Testis (tissue), 3 donors: ENCODE measurements around the gene HAUS2. TPM values are rescaled to one million over a fixed set of nuclear protein-coding genes. Genes with fewer than 3 reads are reported as not detected.
"Not testable (repeated sequence)": the region's sequence is repeated elsewhere in the genome, so short reads cannot be mapped to it uniquely, and the experiment has no call there.

Experiments
- DNase-seq: peaks from one replicate; pipeline ENCODE4 v3.0.0-alpha.2; 2019
- H3K27ac ChIP-seq, 2 donors: fragments of 200-600 bp; sonication (generic); one replicate each; pipeline ENCODE4 v1.5.1; 2019
- H3K27me3 ChIP-seq: fragments of 200-600 bp; sonication (generic); one replicate; pipeline ENCODE4 v1.5.1; 2019
- H3K36me3 ChIP-seq: fragments of 200-600 bp; sonication (generic); one replicate; pipeline ENCODE4 v1.5.1; 2017; ENCODE audit warnings: low read depth; ENCODE audit errors: missing control alignments
- H3K4me1 ChIP-seq: fragments of 200-600 bp; sonication (generic); one replicate; pipeline ENCODE4 v1.5.1; 2019
- H3K4me3 ChIP-seq, 2 donors: fragments of 200-600 bp; sonication (generic); one replicate each; pipeline ENCODE4 v1.5.1; 2017 to 2019
- H3K9me3 ChIP-seq: fragments of 200-600 bp; sonication (generic); one replicate; pipeline ENCODE4 v1.5.1; 2017
- POLR2A ChIP-seq: fragments of 450-650 bp; IDR thresholded peaks from one replicate; pipeline ENCODE4 v1.6.1; 2017; ENCODE audit warnings: antibody characterized with exemption, mild to moderate bottlenecking, moderate library complexity
- WGBS, 2 donors: methylation state at CpG; one replicate each; pipeline ENCODE4 v1.1.5; 2018; 5-methylcytosine and 5-hydroxymethylcytosine counted together
- intact Hi-C: fragments of 100-400 bp; cut with DNase I; formaldehyde crosslinking; loops from one replicate; pipeline ENCODE4 v1.15.1; 2023; ENCODE audit warnings: low total_unique reads
- polyA plus RNA-seq: library from polyadenylated mRNA; stranded (reverse); fragments of 350-450 nt; fragmentation: Illumina TruSeq; extraction: RNeasy Lipid Tissue Mini Kit (QIAGEN cat#74804); gene quantifications from one replicate; pipeline ENCODE4 v1.2.3, GENCODE V29; 2014; ENCODE audit warnings: low read depth, low replicate concordance; ENCODE audit not compliant: insufficient read depth
- total RNA-seq, 2 donors: library from RNA; depleted of rRNA; stranded (reverse); fragments of >200 nt; gene quantifications; one replicate each; pipeline ENCODE4 v1.2.3, GENCODE V29; 2016
- TF ChIP-seq, protein P1 (sequence below), 3 experiments: fragments of 450-650 bp in 2 of 3; fragments of 200-600 bp in 1 of 3; sonication (generic) in 1 of 3; IDR thresholded peaks; one replicate each; pipeline ENCODE4 v1.5.1; 2016 to 2019; ENCODE audit warnings: antibody characterized with exemption in 3 of 3, mild to moderate bottlenecking in 2 of 3, moderate library complexity in 1 of 3

The HAUS2 gene
- total and polyA plus RNA-seq, 3 donors from 2014 or later: 21.5 to 33.5 (median 24.4) TPM

DNA sequence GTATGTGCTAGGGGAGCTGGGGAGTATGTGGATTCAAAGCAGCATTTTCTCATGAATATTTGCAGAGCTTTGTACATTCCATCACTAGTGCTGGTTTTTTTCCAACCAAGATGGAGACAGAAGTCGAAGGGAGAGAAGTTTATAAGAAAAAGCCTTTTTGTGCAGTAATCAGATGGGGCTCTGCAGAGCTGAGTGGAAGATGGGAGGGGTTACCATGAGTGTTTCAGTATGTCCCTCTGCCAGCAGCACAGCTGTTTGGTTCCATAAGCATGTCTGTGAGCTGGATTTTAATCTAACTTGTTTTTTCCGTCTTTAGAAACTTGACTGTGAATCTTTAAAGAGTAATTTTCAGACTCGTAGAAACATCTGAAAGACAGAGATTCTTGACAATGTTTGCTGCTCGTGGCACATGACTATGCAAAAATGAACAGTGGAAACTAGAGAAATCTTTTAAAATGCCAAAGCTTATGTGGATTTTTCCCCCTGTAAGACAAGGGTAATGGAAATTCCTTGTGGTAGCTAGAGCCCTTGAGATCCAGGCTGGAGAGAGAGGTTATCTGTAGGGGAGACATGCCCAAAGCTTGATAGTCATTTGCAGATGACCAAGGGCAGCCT lies 47.1 kb downstream of the HAUS2 start:
- H3K4me1 ChIP-seq: peaks cover 50% of the 10 kb centered on the region
- 33 to 34% methylated on average over 4 of the region's 4 CpGs for WGBS, 2 donors

DNA sequence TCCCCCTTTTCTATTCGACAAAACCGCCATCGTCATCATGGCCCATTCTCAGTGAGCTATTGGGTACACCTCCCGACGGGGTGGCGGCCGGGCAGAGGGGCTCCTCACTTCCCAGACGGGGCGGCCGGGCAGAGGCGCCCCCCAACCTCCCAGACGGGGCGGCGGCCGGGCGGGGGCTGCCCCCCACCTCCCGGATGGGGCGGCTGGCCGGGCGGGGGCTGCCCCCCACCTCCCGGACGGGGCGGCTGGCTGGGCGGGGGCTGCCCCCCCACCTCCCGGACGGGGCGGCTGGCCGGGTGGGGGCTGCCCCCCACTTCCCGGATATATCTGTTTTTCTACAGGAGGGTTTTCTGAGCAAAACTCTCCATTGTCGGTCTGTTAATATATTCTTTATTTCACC lies 52.7 kb downstream of the HAUS2 start:
- WGBS, 2 donors: 91 to 95% methylated on average over 23 to 24 of the region's 30 CpGs

More for the DNA sequence above, 47.1 kb downstream of the HAUS2 start:
- H3K27ac ChIP-seq: peak overlapping the region; percentile 65 to 88
- no peak for TF ChIP-seq POLR2A
- TF ChIP-seq, protein P1, sequence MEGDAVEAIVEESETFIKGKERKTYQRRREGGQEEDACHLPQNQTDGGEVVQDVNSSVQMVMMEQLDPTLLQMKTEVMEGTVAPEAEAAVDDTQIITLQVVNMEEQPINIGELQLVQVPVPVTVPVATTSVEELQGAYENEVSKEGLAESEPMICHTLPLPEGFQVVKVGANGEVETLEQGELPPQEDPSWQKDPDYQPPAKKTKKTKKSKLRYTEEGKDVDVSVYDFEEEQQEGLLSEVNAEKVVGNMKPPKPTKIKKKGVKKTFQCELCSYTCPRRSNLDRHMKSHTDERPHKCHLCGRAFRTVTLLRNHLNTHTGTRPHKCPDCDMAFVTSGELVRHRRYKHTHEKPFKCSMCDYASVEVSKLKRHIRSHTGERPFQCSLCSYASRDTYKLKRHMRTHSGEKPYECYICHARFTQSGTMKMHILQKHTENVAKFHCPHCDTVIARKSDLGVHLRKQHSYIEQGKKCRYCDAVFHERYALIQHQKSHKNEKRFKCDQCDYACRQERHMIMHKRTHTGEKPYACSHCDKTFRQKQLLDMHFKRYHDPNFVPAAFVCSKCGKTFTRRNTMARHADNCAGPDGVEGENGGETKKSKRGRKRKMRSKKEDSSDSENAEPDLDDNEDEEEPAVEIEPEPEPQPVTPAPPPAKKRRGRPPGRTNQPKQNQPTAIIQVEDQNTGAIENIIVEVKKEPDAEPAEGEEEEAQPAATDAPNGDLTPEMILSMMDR (IDR thresholded peaks at IDR 0.05): no peak
- intact Hi-C loops: no loop called here
- no peaks in the 10 kb centered on the region for H3K9me3 ChIP-seq
- H3K27me3 ChIP-seq: no peaks in the 10 kb centered on the region
- no peaks in the 10 kb centered on the region for H3K36me3 ChIP-seq
- peak; percentile 54 for DNase-seq
- H3K4me3 ChIP-seq: no peak overlapping the region

DNA sequence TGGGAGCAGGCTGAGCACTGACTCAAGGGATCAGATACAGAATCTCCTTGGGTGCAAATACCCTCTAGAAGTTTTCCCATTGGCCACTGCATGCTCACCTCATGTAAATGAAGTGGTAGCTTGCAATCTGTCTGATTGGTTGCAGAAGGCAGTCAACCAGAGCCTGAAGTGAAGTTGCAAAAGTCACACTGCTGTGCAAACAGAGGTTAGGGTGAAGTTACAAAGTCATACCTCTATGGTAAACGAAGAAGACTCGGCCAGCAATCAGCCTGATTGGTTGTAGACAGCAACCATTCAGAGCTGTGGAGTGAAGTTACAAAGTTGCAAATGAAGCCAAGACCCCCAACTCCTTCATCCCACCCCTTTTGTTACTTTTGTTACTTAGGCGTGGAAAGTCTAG lies 53.9 kb downstream of the HAUS2 start:
- DNase-seq: peak; percentile 71
- H3K27ac ChIP-seq: no peak overlapping the region
- no peaks in the 10 kb centered on the region for H3K27me3 ChIP-seq
- 47 to 49% methylated on average over 3 of the region's 3 CpGs for WGBS, 2 donors
- H3K36me3 ChIP-seq: no peaks in the 10 kb centered on the region
- no peak for TF ChIP-seq POLR2A
- TF ChIP-seq, protein P1 (IDR thresholded peaks at IDR 0.05): no peak
- peaks cover 23% of the 10 kb centered on the region for H3K4me1 ChIP-seq
- H3K9me3 ChIP-seq: no peaks in the 10 kb centered on the region
- intact Hi-C loops: no loop called here
- no peak overlapping the region for H3K4me3 ChIP-seq

More for the DNA sequence above, 52.7 kb downstream of the HAUS2 start:
- H3K9me3 ChIP-seq, H3K36me3 ChIP-seq, H3K27ac ChIP-seq, DNase-seq, H3K4me3 ChIP-seq, intact Hi-C loops, H3K27me3 ChIP-seq: not testable (repeated sequence)
- peaks cover 32% of the 10 kb centered on the region for H3K4me1 ChIP-seq

DNA sequence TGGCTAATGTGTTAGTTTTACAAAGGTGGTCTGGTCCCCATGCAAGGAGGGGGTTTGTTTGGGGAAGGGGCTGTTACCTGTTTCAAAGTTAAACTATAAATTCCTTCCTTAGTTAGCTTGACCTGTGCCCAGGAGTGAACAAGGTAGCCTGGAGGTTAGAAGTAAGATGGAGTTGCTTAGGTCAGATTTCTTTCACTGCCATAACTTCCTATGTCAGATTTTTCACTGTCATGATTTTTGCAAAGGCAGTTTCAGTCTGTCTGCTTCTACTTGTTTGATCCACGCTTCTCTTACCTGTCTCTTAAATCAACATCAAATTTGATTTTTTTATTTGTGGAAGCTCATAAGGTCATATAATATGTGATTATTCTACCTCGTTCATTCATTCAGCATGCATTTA lies 55.3 kb downstream of the HAUS2 start:
- 85 to 86% methylated on average over 2 of the region's 2 CpGs for WGBS, 2 donors
- Histone ChIP-seq H3K9me3 (no peaks in the 10 kb centered on the region), H3K27me3 (no peaks in the 10 kb centered on the region), H3K36me3 (no peaks in the 10 kb centered on the region), H3K4me1 (peaks cover 23% of the 10 kb centered on the region), H3K27ac (peak overlapping the region in 1 of 2 donors; percentile 80), H3K4me3 (no peak overlapping the region)
- intact Hi-C loops: no loop called here
- DNase-seq: no peak
- TF ChIP-seq, protein P1 (IDR thresholded peaks at IDR 0.05): no peak
- no peak for TF ChIP-seq POLR2A

DNA sequence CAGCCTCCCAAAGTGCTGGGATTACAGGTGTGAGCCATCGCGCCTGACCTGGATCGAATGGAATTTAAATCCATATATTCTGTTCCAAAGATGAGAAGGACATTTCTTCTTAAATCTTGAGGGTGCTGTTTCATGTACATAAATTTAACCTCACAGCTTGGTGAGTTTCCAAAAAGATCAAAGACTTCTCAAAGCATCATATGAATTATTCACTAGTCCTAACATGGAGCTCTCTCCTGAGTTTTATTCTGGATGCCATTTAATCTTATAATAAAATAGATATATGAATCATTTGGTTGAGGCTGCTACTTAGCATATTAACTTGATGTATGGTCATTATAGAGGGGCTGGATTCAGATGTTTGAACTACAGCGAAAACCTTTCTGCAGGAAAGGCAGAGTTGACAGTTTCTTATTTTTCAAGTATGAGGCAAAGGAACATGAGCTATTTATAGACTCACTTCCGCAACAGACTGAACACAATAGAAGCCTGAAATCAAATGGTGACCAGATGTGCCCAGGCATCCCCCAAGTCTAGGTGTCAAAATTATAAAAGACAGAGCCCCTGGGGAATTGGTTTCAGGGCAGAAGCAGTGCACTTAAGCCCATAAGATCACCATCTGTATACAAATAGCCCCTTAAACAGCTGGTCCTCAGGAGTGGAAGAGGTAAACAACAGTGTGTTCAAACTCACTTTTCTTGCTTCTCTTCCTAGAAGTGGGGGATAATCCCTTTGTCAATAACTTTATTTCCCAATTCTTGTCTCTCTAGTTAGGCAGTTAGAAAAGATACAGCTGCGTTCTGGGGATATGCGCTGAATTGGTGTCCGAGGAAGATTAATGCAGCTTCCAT lies 56.5 kb downstream of the HAUS2 start:
- no peaks in the 10 kb centered on the region for H3K36me3 ChIP-seq
- WGBS, 2 donors: 62 to 69% methylated on average over 8 of the region's 8 CpGs
- no peak overlapping the region for H3K4me3 ChIP-seq
- H3K27me3 ChIP-seq: no peaks in the 10 kb centered on the region
- intact Hi-C loops: no loop called here
- H3K27ac ChIP-seq: peak overlapping the region; percentile 61 to 80
- TF ChIP-seq, protein P1 (IDR thresholded peaks at IDR 0.05): no peak
- no peak for TF ChIP-seq POLR2A
- H3K4me1 ChIP-seq: peaks cover 23% of the 10 kb centered on the region
- no peaks in the 10 kb centered on the region for H3K9me3 ChIP-seq
- DNase-seq: no peak
